H1 (cell line): ENCODE data around the gene EPHA4. TPM values are rescaled to one million over a fixed set of nuclear protein-coding genes. Genes with fewer than 3 reads are reported as not detected.

Experiments used
- BRCA1 ChIP-seq: IDR thresholded peaks from 2 replicates; pipeline ENCODE4 v1.6.1; 2012; ENCODE audit warnings: low read depth, low read length, improper control_type of control experiment
- TAF1 ChIP-seq: IDR thresholded peaks from 2 replicates; pipeline ENCODE4 v1.6.1; 2011; ENCODE audit warnings: mild to moderate bottlenecking, low read depth, low read length
- polyA plus RNA-seq, 7 experiments: library from polyadenylated mRNA; depleted of rRNA in 3 of 7; stranded (reverse) in 5 of 7; unstranded in 2 of 7; fragments of >200 nt in 5 of 7; fragments of 200-250 nt in 2 of 7; gene quantifications; 1 replicate in 5 of 7; 2 replicates in 1 of 7; 4 replicates in 1 of 7; pipeline versions ENCODE4 v1.2.1 to v1.2.3, GENCODE V29; 2011 to 2013; ENCODE audit warnings: missing spikeins in 2 of 7, mixed read lengths in 2 of 7
- total RNA-seq: library from RNA; stranded (reverse); fragmentation: NEBNext Ultra II Directional; extraction: Animal tissue kit (Norgen Biotek cat#: 25700); gene quantifications from 2 replicates; pipeline ENCODE4 v1.2.1, GENCODE V29; 2021
- TF ChIP-seq, protein P1 (sequence below): IDR thresholded peaks from 2 replicates; pipeline ENCODE4 v1.6.1; 2011; ENCODE audit warnings: low read length, improper control_type of control experiment
- TF ChIP-seq, protein P2 (sequence below): IDR thresholded peaks from 2 replicates; pipeline ENCODE4 v1.6.1; 2012; ENCODE audit warnings: inconsistent platforms
- TF ChIP-seq, protein P3 (sequence below): IDR thresholded peaks from 2 replicates; pipeline ENCODE4 v1.6.1; 2012; ENCODE audit warnings: low read length, inconsistent platforms

EPHA4 gene
- total and polyA plus RNA-seq, 2 of the 8 experiments (the other 6 are each of a cell fraction or from before 2014, with no cell fraction given): 4.3 to 5.7 TPM

DNA sequence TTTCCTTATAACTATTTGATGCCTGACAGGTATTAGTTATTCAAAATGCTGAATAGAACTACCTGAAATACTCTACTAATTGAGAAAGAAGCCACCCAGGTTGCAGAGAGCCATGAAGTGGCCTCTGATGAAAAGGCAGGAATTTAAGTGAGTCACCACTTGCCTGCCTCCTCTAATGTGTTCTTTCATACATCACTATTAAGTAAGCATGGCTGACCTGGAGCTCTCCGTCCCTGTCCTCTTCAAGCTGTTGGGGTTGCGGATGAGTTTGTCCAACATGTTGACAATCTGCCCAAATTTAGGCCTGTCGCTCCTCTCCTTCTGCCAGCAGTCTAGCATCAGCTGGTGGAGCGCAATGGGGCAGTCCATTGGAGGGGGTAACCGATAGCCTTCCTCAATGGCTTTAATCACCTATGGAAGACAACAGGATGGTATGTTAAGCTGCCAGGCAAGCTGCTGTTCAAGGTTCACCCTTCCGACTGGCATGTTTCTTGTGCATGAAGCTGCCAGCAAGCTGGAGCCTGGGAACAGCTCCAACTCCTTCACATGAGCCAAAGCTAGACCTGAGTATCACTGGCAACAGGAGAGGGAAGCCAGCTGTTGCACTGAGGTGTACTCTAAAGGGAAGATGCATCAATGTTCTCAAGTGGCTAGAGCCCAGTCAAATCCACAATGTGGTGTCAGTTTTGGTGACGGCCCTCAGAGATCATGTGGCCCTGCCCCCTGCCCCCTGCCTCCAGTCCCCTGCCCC, 142.2 kb downstream of the EPHA4 start (continued):
- TF ChIP-seq, protein P1, sequence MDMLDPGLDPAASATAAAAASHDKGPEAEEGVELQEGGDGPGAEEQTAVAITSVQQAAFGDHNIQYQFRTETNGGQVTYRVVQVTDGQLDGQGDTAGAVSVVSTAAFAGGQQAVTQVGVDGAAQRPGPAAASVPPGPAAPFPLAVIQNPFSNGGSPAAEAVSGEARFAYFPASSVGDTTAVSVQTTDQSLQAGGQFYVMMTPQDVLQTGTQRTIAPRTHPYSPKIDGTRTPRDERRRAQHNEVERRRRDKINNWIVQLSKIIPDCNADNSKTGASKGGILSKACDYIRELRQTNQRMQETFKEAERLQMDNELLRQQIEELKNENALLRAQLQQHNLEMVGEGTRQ: no peak
- no peak for TF ChIP-seq TAF1
- TF ChIP-seq, protein P2, sequence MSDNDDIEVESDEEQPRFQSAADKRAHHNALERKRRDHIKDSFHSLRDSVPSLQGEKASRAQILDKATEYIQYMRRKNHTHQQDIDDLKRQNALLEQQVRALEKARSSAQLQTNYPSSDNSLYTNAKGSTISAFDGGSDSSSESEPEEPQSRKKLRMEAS: no peak
- no peak for TF ChIP-seq BRCA1
- TF ChIP-seq, protein P3, sequence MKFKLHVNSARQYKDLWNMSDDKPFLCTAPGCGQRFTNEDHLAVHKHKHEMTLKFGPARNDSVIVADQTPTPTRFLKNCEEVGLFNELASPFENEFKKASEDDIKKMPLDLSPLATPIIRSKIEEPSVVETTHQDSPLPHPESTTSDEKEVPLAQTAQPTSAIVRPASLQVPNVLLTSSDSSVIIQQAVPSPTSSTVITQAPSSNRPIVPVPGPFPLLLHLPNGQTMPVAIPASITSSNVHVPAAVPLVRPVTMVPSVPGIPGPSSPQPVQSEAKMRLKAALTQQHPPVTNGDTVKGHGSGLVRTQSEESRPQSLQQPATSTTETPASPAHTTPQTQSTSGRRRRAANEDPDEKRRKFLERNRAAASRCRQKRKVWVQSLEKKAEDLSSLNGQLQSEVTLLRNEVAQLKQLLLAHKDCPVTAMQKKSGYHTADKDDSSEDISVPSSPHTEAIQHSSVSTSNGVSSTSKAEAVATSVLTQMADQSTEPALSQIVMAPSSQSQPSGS: no peak
